Measurements from ENCODE around the gene ZNF333. TPM values are rescaled to one million over a fixed set of nuclear protein-coding genes. Genes with fewer than 3 reads are reported as not detected.

ZNF333 gene
- 17.0 TPM for polyA plus RNA-seq (2013)

DNA sequence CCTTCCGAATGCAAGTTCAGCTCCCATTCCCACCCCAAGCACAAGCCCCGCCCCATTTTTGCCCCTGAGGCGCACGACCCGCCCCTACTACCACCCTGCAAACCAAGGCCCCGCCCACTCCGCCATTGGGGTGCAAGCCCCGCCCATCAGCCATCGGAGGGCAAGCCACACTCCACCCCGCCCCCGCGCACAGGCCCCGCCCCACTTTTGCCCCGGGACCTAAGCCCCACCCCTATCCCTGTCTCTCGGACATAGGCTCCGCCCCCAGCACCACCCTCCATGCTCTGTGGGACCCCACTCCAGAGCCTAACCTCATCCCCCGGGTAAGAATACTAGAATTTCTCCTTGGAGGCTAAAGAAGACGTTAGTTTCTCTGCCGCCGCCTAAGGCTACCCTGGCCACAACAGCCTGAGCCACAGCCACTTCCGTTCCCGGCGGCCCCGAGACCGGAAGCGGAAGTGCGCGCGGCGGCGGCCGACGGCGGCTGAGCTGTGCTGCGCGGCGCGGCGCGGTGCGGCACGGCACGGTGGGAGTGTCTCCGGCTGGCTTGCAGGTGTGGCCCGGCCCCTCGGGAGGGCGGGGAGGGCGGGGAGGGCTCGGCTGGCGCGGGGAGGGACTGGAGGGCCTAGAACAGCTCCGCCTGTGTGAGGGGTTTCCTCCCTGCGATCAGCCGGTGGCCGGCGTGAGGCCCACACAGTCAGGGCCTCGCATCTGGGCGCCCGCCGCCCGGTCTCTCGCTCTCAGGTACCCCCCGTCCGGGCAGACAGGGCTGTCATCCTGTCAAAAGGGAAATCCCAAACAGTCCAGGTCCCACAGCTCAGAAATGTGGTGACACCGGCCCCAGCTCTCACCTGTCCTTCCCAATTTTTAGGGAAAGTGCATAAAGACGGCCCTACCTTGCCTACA is at the start of gene ZNF333:
TSS of gene ZNF333 (plus strand) at position 451 of the 906 bp plus-strand sequence. CDS start 3,444 bp downstream, outside the sequence.
- peak; percentile 93 to 97 (median 96) for DNase-seq
- Histone ChIP-seq H3K36me3 (ENCODE audit: control insufficient read depth in 4 of 4, insufficient read depth in 4 of 4, low read length in 3 of 4) (peaks cover 2 to 12% (median 7%) of the 10 kb centered on the region in 4 experiments), H3K4me1 (ENCODE audit: control extremely low read depth in 1 of 4, control insufficient read depth in 4 of 4, insufficient read depth in 4 of 4, low read length in 3 of 4) (peaks cover 5 to 33% (median 24%) of the 10 kb centered on the region in 4 experiments), H3K27me3 (replicated peaks in 2 of 5; ENCODE audit: control insufficient read depth in 4 of 5, insufficient read depth in 5 of 5, low read length in 4 of 5) (no peaks in the 10 kb centered on the region), H3K4me3 (ENCODE audit: control insufficient read depth in 1 of 7, extremely low read depth in 1 of 7, insufficient read depth in 4 of 7, low read depth in 2 of 7, low read length in 6 of 7) (peak within 1 kb of the TSS; percentile 60 to 97 (median 87)), H3K27ac (ENCODE audit: insufficient read depth in 1 of 2, low read depth in 1 of 2, low read length in 2 of 2, poor library complexity in 1 of 2, severe bottlenecking in 2 of 2) (peak within 1 kb of the TSS; percentile 89 to 95), H3K9me3 (ENCODE audit: control extremely low read depth in 1 of 5, control insufficient read depth in 4 of 5, insufficient read depth in 2 of 5, low read depth in 1 of 5, low read length in 4 of 5) (no peaks in the 10 kb centered on the region)
- 0% methylated on average over 36 of the region's 66 CpGs for WGBS (ENCODE audit: insufficient coverage)
- ChIA-PET POLR2A (interaction anchor here (0.6 to 2.1 kb wide), 7 partner anchors 15 to 193 kb away, joined by 3 to 6 read pairs (median 4); no protein-coding TSS in a partner anchor), CTCF (interaction anchor here (0.9 to 9.0 kb wide), 7 partner anchors 13 to 133 kb away, joined by 3 to 290 read pairs (median 4); partner anchors contain the start of genes ADGRE3 and NDUFB7)

DNA sequence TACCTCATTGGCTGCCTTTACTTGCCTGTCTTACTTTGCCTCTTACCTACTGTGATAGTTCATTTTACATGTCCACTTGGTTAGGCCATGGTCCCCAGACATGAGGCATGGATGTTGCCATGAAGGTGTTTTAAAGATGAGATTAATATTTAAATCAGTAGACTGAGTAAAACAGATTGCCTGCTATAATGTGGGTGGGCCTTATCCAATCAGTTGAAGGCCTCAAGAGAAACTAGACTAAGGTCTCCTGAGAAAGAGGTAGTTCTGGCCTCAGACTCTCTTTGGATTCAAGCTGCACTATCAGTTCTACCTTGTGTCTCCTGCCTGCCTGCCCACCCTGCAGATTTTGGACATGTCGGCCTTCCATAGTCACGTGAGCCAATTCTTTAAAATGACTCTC is 41.3 kb upstream of the ZNF333 start:
- Histone ChIP-seq H3K36me3 (ENCODE audit: control insufficient read depth in 4 of 4, insufficient read depth in 4 of 4, low read length in 3 of 4) (no peaks in the 10 kb centered on the region), H3K9me3 (ENCODE audit: control extremely low read depth in 1 of 5, control insufficient read depth in 4 of 5, insufficient read depth in 2 of 5, low read depth in 1 of 5, low read length in 4 of 5) (peaks cover 0 to 2% (median 0%) of the 10 kb centered on the region in 5 experiments), H3K27ac (ENCODE audit: insufficient read depth in 1 of 2, low read depth in 1 of 2, low read length in 2 of 2, poor library complexity in 1 of 2, severe bottlenecking in 2 of 2) (no peak overlapping the region), H3K4me1 (ENCODE audit: control extremely low read depth in 1 of 4, control insufficient read depth in 4 of 4, insufficient read depth in 4 of 4, low read length in 3 of 4) (no peaks in the 10 kb centered on the region), H3K4me3 (ENCODE audit: control insufficient read depth in 1 of 7, extremely low read depth in 1 of 7, insufficient read depth in 4 of 7, low read depth in 2 of 7, low read length in 6 of 7) (no peak overlapping the region), H3K27me3 (replicated peaks in 2 of 5; ENCODE audit: control insufficient read depth in 4 of 5, insufficient read depth in 5 of 5, low read length in 4 of 5) (peaks cover 0 to 7% (median 0%) of the 10 kb centered on the region in 5 experiments)
- 100% methylated on average over 2 of the region's 2 CpGs for WGBS (ENCODE audit: insufficient coverage)
- POLR2A ChIA-PET: no interaction called here
- no peak for DNase-seq
- CTCF ChIA-PET: no interaction called here

DNA sequence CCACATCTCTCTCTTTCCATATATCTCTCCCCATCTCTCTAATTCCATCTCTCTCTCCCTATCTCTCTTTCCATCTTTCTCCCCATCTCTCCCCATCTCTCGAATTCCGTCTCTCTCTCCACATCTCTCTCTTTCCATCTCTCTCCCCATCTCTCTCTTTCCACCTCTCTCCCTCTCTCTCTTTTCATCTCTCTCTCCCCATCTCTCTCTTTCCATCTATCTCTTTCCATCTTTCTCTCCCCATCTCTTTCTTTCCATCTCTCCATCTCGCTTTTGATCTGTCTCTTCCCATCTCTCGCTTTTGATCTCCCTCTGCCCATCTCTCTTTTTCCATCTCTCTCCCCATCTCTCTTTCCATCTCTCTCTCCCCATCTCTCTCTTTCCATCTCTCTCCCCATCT is 40.8 kb upstream of the ZNF333 start:
- Histone ChIP-seq H3K4me1 (ENCODE audit: control extremely low read depth in 1 of 4, control insufficient read depth in 4 of 4, insufficient read depth in 4 of 4, low read length in 3 of 4) (no peaks in the 10 kb centered on the region), H3K27ac (ENCODE audit: insufficient read depth in 1 of 2, low read depth in 1 of 2, low read length in 2 of 2, poor library complexity in 1 of 2, severe bottlenecking in 2 of 2) (no peak overlapping the region), H3K4me3 (ENCODE audit: control insufficient read depth in 1 of 7, extremely low read depth in 1 of 7, insufficient read depth in 4 of 7, low read depth in 2 of 7, low read length in 6 of 7) (no peak overlapping the region), H3K36me3 (ENCODE audit: control insufficient read depth in 4 of 4, insufficient read depth in 4 of 4, low read length in 3 of 4) (no peaks in the 10 kb centered on the region), H3K27me3 (replicated peaks in 2 of 5; ENCODE audit: control insufficient read depth in 4 of 5, insufficient read depth in 5 of 5, low read length in 4 of 5) (peaks cover 0 to 7% (median 0%) of the 10 kb centered on the region in 5 experiments), H3K9me3 (ENCODE audit: control extremely low read depth in 1 of 5, control insufficient read depth in 4 of 5, insufficient read depth in 2 of 5, low read depth in 1 of 5, low read length in 4 of 5) (no peaks in the 10 kb centered on the region)
- POLR2A ChIA-PET: no interaction called here
- WGBS (ENCODE audit: insufficient coverage): 93% methylated on average over 4 of the region's 4 CpGs
- DNase-seq: no peak
- CTCF ChIA-PET: no interaction called here

DNA sequence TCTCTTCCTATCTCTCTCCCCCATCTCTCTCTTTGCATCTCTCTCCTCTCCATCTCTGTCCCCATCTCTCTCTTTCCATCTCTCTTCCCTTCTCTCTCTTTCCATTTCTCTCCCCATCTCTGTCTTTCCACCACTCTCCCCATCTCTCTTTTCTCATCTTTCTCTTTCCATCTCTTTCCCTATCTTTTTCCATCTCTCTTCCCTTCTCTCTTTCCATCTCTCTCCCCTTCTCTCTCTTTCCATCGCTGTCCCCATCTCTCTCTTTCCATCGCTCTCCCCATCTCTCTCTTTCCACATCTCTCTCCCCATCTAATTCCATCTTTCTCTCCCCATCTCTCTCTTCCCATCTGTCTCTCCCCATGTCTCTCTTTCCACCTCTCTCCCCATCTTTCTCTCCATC is 39.7 kb upstream of the ZNF333 start:
- H3K27ac ChIP-seq (ENCODE audit: insufficient read depth in 1 of 2, low read depth in 1 of 2, low read length in 2 of 2, poor library complexity in 1 of 2, severe bottlenecking in 2 of 2): no peak overlapping the region
- no peaks in the 10 kb centered on the region for H3K4me1 ChIP-seq (ENCODE audit: control extremely low read depth in 1 of 4, control insufficient read depth in 4 of 4, insufficient read depth in 4 of 4, low read length in 3 of 4)
- H3K9me3 ChIP-seq (ENCODE audit: control extremely low read depth in 1 of 5, control insufficient read depth in 4 of 5, insufficient read depth in 2 of 5, low read depth in 1 of 5, low read length in 4 of 5): no peaks in the 10 kb centered on the region
- peaks cover 0 to 7% (median 0%) of the 10 kb centered on the region in 5 experiments for H3K27me3 ChIP-seq (replicated peaks in 2 of 5; ENCODE audit: control insufficient read depth in 4 of 5, insufficient read depth in 5 of 5, low read length in 4 of 5)
- ChIA-PET CTCF (no interaction called here), POLR2A (no interaction called here)
- no peak overlapping the region for H3K4me3 ChIP-seq (ENCODE audit: control insufficient read depth in 1 of 7, extremely low read depth in 1 of 7, insufficient read depth in 4 of 7, low read depth in 2 of 7, low read length in 6 of 7)
- DNase-seq: no peak
- 91% methylated on average over 2 of the region's 2 CpGs for WGBS (ENCODE audit: insufficient coverage)
- H3K36me3 ChIP-seq (ENCODE audit: control insufficient read depth in 4 of 4, insufficient read depth in 4 of 4, low read length in 3 of 4): no peaks in the 10 kb centered on the region

DNA sequence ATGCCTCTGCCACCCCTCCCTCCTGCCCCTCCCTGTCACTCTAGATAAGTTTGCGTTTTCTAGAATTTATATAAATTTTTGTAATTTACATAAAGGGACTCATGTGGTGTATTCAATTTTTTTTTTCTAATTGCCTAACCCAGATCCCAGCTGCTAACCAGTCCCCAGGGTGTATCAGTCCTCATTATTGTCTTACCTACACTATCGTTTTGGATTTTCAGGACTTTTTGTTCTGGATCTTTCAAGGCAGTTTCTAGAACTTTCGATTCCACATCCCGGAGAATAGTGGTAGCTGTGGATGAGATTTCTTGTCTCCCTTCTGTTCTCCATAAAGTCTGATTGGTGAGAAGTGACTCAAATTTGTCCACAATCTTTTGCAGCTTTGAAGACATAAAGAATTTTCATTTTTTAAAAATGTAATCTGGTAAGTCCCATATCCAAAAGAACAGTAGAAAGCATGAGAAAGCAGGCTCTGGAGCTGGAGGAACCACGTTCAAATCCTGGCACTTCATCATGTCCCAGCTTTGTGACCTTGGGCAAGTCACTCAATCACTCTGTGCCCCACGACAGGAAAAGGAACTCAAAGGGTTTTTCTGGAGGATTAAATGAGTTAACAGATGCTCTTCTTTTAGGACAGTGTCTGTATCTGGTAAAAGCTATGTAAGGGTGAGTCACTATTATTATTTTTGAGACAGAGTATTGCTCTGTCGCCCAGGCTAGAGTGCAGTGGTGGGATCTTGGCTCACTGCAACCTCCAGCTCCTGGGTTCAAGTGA is 34.9 kb upstream of the ZNF333 start:
- CTCF ChIA-PET: no interaction called here
- POLR2A ChIA-PET: interaction anchor here (0.6 kb wide), 1 partner anchor 839 kb away, joined by 4 read pairs; no protein-coding TSS in a partner anchor
- no peak overlapping the region for H3K4me3 ChIP-seq (ENCODE audit: control insufficient read depth in 1 of 7, extremely low read depth in 1 of 7, insufficient read depth in 4 of 7, low read depth in 2 of 7, low read length in 6 of 7)
- H3K27ac ChIP-seq (ENCODE audit: insufficient read depth in 1 of 2, low read depth in 1 of 2, low read length in 2 of 2, poor library complexity in 1 of 2, severe bottlenecking in 2 of 2): no peak overlapping the region
- 96% methylated on average over 6 of the region's 7 CpGs for WGBS (ENCODE audit: insufficient coverage)
- H3K9me3 ChIP-seq (ENCODE audit: control extremely low read depth in 1 of 5, control insufficient read depth in 4 of 5, insufficient read depth in 2 of 5, low read depth in 1 of 5, low read length in 4 of 5): no peaks in the 10 kb centered on the region
- peaks cover 0 to 7% (median 0%) of the 10 kb centered on the region in 5 experiments for H3K27me3 ChIP-seq (replicated peaks in 2 of 5; ENCODE audit: control insufficient read depth in 4 of 5, insufficient read depth in 5 of 5, low read length in 4 of 5)
- no peaks in the 10 kb centered on the region for H3K36me3 ChIP-seq (ENCODE audit: control insufficient read depth in 4 of 4, insufficient read depth in 4 of 4, low read length in 3 of 4)
- no peak for DNase-seq
- H3K4me1 ChIP-seq (ENCODE audit: control extremely low read depth in 1 of 4, control insufficient read depth in 4 of 4, insufficient read depth in 4 of 4, low read length in 3 of 4): no peaks in the 10 kb centered on the region

DNA sequence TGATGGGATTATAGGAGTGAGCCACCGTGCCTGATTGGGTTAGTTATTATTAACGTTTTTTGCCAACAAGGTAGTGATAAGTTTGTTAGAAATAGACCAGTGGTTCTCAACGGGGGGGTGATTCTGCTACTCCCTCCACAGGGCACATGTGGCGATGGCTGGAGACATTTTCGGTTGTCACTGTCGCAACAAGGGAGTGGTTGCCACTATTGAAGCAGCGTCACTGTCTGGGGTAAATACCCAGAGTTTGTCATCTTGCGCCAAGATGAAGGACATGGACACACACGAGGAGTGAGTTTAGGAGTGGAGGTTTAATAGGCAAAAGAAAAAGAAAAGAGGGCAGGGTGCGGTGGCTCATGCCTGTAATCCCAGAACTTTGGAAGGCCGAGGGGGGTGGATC is 34.1 kb upstream of the ZNF333 start:
- CTCF ChIA-PET: no interaction called here
- POLR2A ChIA-PET: interaction anchor here (0.6 kb wide), 1 partner anchor 839 kb away, joined by 4 read pairs; no protein-coding TSS in a partner anchor
- 82% methylated on average over 9 of the region's 11 CpGs for WGBS (ENCODE audit: insufficient coverage)
- H3K27me3 ChIP-seq (replicated peaks in 2 of 5; ENCODE audit: control insufficient read depth in 4 of 5, insufficient read depth in 5 of 5, low read length in 4 of 5): peaks cover 0 to 1% (median 0%) of the 10 kb centered on the region in 5 experiments
- no peak for DNase-seq
- no peaks in the 10 kb centered on the region for H3K36me3 ChIP-seq (ENCODE audit: control insufficient read depth in 4 of 4, insufficient read depth in 4 of 4, low read length in 3 of 4)
- H3K4me1 ChIP-seq (ENCODE audit: control extremely low read depth in 1 of 4, control insufficient read depth in 4 of 4, insufficient read depth in 4 of 4, low read length in 3 of 4): peaks cover 0 to 3% (median 1%) of the 10 kb centered on the region in 4 experiments
- H3K9me3 ChIP-seq (ENCODE audit: control extremely low read depth in 1 of 5, control insufficient read depth in 4 of 5, insufficient read depth in 2 of 5, low read depth in 1 of 5, low read length in 4 of 5): no peaks in the 10 kb centered on the region
- H3K4me3 ChIP-seq (ENCODE audit: control insufficient read depth in 1 of 7, extremely low read depth in 1 of 7, insufficient read depth in 4 of 7, low read depth in 2 of 7, low read length in 6 of 7): no peak overlapping the region
- no peak overlapping the region for H3K27ac ChIP-seq (ENCODE audit: insufficient read depth in 1 of 2, low read depth in 1 of 2, low read length in 2 of 2, poor library complexity in 1 of 2, severe bottlenecking in 2 of 2)

Measured in common myeloid progenitor, CD34-positive (primary cell).